ENCODE results near the gene SLC34A3. TPM values are rescaled to one million over a fixed set of nuclear protein-coding genes. Genes with fewer than 3 reads are reported as not detected.

SLC34A3 gene
- total RNA-seq, 1 donor from 2014 or later, result 0.25 TPM

DNA sequence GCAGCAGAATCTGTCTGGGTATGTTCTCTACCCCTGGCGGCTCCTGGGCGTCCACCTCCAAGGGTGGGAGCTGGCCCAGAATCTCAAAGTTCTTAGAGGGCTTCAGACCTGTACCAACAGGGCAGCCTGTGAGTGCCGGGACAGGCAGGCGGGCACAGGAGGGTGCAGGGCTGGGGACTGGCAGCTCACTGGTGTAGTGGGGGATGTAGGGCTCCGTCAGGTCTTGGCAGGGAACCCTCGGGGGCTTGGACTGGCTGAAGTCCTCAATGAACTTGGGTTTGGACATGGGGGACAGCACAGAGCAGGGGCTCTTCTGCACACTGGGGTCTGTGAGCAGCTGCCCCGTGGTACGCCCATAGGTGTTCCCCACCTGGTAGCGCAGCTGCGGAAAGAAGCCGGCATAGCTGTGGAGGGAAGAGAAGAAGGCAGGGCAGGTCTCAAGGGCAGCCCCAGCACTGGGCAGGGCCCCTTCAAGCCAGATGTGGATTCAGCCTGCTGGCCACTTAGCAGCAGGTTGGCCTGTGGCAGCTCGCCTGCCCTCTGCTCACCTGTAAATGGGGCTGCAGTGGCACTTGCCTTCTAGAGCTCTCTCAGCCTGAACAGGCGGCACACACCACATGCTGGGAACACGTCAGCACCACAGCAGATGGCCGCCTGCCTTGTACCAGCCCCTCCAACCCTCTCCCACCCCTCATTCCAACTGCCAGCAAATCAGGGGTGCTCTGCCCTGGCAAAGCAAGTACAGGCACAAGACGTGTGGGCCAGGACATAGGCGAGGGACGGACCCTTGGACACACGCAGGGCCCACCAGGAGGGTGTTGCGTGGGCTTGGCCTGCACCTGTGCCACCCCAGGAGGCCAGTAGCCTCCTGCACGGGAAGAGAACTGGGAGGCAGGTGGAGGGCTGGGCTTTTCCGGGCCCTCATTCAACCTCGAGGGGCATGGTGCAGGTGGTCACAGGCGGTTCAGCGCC is 15.0 kb downstream of the SLC34A3 start:
- Histone ChIP-seq H3K27me3 (ENCODE audit: control insufficient read depth, insufficient read depth, low read length) (peaks cover 4% of the 10 kb centered on the region), H3K36me3 (ENCODE audit: control insufficient read depth, insufficient read depth, low read length) (peaks cover 10% of the 10 kb centered on the region), H3K4me3 (ENCODE audit: low read depth, low read length) (no peak overlapping the region)
- no peak for DNase-seq (ENCODE audit: low read depth)
- no peak for TF ChIP-seq CTCF (IDR thresholded peaks at IDR 0.05; ENCODE audit: insufficient read depth, low read length, poor library complexity, severe bottlenecking)

GRCh38 chr9:137247135-137247915 is 16.6 kb downstream of the SLC34A3 start:
- Histone ChIP-seq H3K4me3 (ENCODE audit: low read depth, low read length) (no peak overlapping the region), H3K27me3 (ENCODE audit: control insufficient read depth, insufficient read depth, low read length) (peaks cover 4% of the 10 kb centered on the region), H3K36me3 (ENCODE audit: control insufficient read depth, insufficient read depth, low read length) (peaks cover 6% of the 10 kb centered on the region)
- TF ChIP-seq CTCF (IDR thresholded peaks at IDR 0.05; ENCODE audit: insufficient read depth, low read length, poor library complexity, severe bottlenecking), result no peak
- DNase-seq (ENCODE audit: low read depth), result no peak

DNA sequence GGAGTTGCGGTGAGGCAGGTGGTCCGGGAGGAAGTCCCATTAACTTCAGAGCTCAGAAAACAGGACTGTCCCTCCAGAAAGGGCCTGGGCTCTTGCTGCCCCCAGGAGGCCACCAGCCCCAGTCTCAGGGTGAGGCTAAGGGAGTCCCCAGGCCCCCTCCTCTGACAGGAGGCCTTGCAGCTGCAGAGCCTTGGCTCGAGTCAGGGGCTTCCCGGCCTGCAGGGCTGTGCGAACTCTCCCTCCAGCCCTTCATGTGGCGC is 17.1 kb downstream of the SLC34A3 start:
- DNase-seq (ENCODE audit: low read depth), result no peak
- H3K4me3 ChIP-seq (ENCODE audit: low read depth, low read length), result no peak overlapping the region
- H3K27me3 ChIP-seq (ENCODE audit: control insufficient read depth, insufficient read depth, low read length), result peaks cover 4% of the 10 kb centered on the region
- no peak for TF ChIP-seq CTCF (IDR thresholded peaks at IDR 0.05; ENCODE audit: insufficient read depth, low read length, poor library complexity, severe bottlenecking)
- peaks cover 5% of the 10 kb centered on the region for H3K36me3 ChIP-seq (ENCODE audit: control insufficient read depth, insufficient read depth, low read length)

DNA sequence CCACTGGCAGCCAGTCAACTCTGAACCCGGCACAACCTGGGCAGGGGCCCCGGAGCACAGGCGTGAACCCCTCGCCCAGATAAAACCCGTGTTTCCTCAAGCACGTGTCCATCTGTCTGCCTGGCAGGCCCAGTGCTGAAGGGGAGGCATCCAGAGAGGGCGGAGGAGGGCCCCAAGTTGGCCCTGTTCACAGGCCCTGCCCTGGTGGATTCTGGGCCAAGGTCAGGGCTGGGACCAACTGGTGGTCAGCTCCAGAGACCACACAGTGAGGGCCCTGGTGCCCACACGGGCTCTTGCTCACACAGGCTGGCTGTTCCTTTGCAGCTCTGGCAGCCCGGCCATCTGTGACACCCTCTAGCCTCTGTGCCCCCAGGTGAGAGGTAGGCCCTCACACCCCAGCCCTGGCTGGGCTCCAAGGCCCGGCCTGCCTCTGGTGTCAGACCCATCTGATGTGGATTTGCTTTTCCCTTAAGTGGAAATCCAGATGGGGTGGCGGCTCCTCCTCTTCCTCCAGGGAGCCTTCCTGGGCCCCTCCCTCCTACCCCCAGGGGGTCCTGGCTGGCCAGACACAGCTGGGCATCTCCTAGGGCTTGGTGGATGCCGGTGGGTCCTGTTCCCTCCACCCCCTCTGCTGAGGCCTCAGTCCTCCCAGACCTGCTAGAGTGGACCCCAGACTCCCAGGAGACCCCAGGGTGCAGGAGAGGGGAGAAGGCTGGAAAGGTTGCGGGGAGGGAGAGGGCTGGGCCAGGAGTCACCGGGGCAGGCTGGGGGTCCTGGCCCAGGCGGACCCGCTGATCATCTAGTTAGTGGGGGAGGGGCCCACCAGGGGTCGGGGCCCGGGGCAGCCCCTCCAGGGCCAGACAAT is 19.9 kb downstream of the SLC34A3 start:
- no peak for TF ChIP-seq CTCF (IDR thresholded peaks at IDR 0.05; ENCODE audit: insufficient read depth, low read length, poor library complexity, severe bottlenecking)
- DNase-seq (ENCODE audit: low read depth), result no peak
- Histone ChIP-seq H3K36me3 (ENCODE audit: control insufficient read depth, insufficient read depth, low read length) (no peaks in the 10 kb centered on the region), H3K4me3 (ENCODE audit: low read depth, low read length) (no peak overlapping the region), H3K27me3 (ENCODE audit: control insufficient read depth, insufficient read depth, low read length) (peaks cover 4% of the 10 kb centered on the region)

DNA sequence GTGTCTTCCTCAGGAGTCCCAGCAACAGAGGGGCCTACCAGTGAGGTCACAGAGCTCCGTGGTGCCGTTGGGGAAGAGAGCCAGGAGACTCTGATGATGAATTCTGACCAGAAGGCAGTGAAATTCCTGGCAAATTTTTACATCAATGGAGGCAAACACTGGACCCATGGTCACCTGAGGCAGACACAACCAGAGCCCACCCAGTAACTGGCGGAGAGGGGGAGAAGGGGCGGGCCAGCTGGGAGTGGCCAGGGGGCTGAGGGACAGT is 20.4 kb downstream of the SLC34A3 start, which contains the start of gene STPG3:
TSS of gene STPG3 (plus strand) at position 93 of the 268 bp plus-strand sequence. CDS start at position 94, 1 bp downstream.
- no peak for TF ChIP-seq CTCF (IDR thresholded peaks at IDR 0.05; ENCODE audit: insufficient read depth, low read length, poor library complexity, severe bottlenecking)
- H3K4me3 ChIP-seq (ENCODE audit: low read depth, low read length), result no peak within 1 kb of the TSS
- H3K36me3 ChIP-seq (ENCODE audit: control insufficient read depth, insufficient read depth, low read length), result no peaks in the 10 kb centered on the region
- H3K27me3 ChIP-seq (ENCODE audit: control insufficient read depth, insufficient read depth, low read length), result no peaks in the 10 kb centered on the region
- DNase-seq (ENCODE audit: low read depth), result no peak
